GM15510 (cell line): Measurements from ENCODE around the gene SECTM1.

ENCODE experiments used
- POLR2A ChIP-seq: IDR thresholded peaks from 3 replicates; pipeline ENCODE4 v1.6.1; 2011; ENCODE audit warnings: borderline replicate concordance; ENCODE audit not compliant: insufficient read length; ENCODE audit errors: extremely low read depth

The SECTM1 gene

GRCh38 chr17:82371333-82372248 is 38.0 kb upstream of the SECTM1 start, which contains the start of gene UTS2R:
TSS of gene UTS2R (plus strand) at chr17:82371765. CDS start at chr17:82374325, 2,560 bp downstream.
- no peak for TF ChIP-seq POLR2A

- no peak for TF ChIP-seq POLR2A
Measured at GRCh38 chr17:82370471-82371332, 37.1 kb upstream of the SECTM1 start.

GRCh38 chr17:82369211-82369610 is 35.6 kb upstream of the SECTM1 start:
- TF ChIP-seq POLR2A: no peak

GRCh38 chr17:82367724-82368524 is 34.4 kb upstream of the SECTM1 start:
- TF ChIP-seq POLR2A: no peak

DNA sequence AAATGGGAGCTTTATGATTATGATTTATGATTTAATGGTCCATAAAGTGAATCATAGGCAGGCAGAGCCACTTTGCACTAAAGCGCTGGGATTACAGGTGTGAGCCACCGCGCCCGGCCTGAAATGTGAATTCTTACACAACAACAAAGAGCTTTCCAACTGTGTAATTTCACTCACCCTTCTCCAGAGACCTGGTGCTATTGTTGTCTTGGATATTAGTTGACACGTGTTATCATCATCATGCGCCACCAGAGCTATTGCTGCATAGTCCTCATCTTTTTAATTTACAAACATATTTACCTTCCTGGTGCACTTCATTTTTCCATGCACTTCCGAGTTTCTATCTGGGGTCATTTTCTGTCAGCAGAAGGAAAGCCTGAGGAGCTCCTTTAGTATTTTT is 33.2 kb upstream of the SECTM1 start:
- no peak for TF ChIP-seq POLR2A

GRCh38 chr17:82365606-82366295 is 32.2 kb upstream of the SECTM1 start:
- no peak for TF ChIP-seq POLR2A

GRCh38 chr17:82361885-82362633 is 28.5 kb upstream of the SECTM1 start:
- no peak for TF ChIP-seq POLR2A

DNA sequence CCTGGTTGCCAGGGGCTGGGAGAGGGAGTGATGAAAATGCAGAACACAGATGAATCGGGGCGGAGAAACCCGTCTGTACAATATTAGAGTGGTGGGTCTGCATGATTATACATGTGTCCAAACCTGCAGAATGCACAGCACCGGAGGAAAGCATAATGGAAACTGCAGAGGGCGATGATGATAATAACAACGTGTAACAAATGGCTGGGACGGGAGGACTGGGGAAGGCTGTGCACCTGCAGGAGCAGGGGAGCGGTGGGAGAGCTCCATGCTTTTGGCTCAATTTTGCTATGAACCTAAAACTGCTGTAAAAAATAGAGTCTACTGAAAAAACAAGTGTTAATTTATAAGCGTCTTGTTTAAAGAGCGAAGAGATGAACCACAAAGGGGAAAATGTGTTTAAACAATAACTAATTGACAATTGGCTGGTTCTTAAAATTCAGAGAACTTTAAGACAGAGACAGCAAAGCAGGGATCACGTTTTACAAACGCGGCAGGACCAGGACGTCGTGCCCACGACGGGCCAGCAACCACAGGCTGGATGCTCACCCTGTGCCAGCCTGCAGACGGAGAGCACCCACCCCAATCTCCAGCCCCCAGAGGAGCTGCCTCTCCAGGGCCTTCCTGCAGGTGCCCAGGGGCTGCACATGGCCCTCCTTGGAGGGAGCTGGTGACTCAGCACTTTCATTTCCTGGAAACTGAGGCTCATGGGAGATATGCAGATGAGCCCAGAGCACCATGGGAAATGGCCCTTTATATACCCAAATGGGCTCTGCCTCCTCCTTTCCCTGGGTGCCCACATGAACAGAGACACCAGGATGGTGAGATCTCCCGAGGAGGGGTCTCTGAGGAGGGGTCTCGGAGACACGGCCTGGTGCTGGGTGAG is 25.1 kb upstream of the SECTM1 start, which contains the start of gene TEX19:
TEX19 (plus strand) TSS at position 783 of the 886 bp plus-strand sequence. CDS start 2,904 bp downstream, outside the sequence.
- TF ChIP-seq POLR2A: no peak

GRCh38 chr17:82357394-82357793 is 23.8 kb upstream of the SECTM1 start:
- no peak for TF ChIP-seq POLR2A

- no peak for TF ChIP-seq POLR2A
Measured at GRCh38 chr17:82356845-82357355, 23.3 kb upstream of the SECTM1 start.

DNA sequence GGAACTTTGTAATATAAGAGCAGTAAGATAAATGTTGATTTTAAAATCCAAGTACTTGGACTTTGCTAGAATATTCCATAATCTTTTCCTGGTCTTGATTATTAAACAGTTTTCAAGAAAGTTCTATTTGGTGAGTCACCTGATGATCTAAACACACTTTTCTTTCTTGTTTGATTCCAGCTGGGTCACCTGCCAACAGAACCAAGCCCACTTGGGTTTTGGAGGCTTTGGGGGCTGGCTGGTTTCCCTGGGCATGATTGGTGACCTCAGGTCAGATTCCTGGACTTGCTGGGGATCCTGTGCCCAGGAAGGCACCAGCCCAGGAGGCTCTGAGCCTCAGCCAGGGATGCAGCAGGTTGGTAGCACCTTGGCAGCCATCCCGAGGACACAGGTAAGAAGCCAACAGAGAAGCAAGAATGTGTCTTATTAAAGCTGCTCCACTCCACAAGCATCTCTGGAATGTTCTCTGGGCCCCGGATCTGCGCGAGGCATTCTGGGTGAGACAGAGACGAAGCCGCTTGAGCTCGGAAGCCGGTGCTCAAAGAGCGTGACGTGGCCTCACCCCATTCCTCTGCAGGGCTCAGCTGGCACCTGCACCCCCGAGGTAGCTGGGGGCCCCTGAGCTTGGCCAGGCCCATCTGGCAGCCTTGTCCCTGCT is 22.3 kb upstream of the SECTM1 start:
- no peak for TF ChIP-seq POLR2A
